Activated CD4-positive, alpha-beta memory T cell treated with anti-CD3 and anti-CD28 coated beads for 36 hours (primary cell): ENCODE data around the gene STH. TPM values are rescaled to one million over a fixed set of nuclear protein-coding genes. Genes with fewer than 3 reads are reported as not detected.

ENCODE experiments used
- CTCF ChIA-PET: fragments of 350-600 bp; sonication (Branson Sonifier 250); formaldehyde crosslinking; loops from one replicate; lab custom pipeline; 2021; ENCODE audit warnings: antibody characterized with exemption, inconsistent platforms; lab: Charles Lee
- POLR2A ChIA-PET: fragments of 350-600 bp; sonication (Branson Sonifier 250); formaldehyde crosslinking; loops from one replicate; lab custom pipeline; 2021; ENCODE audit warnings: antibody characterized with exemption; lab: Charles Lee
- DNase-seq: peaks from one replicate; pipeline ENCODE4 v3.0.0-alpha.2; 2020
- H3K27ac Mint-ChIP-seq: one replicate; pipeline ENCODE4 v1.8.0; 2021; ENCODE audit warnings: mixed read lengths
- H3K27me3 Mint-ChIP-seq: one replicate; pipeline ENCODE4 v1.8.0; 2021; ENCODE audit warnings: mixed read lengths
- H3K36me3 Mint-ChIP-seq: one replicate; pipeline ENCODE4 v1.8.0; 2021; ENCODE audit warnings: mixed read lengths
- H3K4me1 Mint-ChIP-seq: one replicate; pipeline ENCODE4 v1.8.0; 2021; ENCODE audit warnings: low read depth, mixed read lengths
- H3K4me3 Mint-ChIP-seq: one replicate; pipeline ENCODE4 v1.8.0; 2021; ENCODE audit warnings: mild to moderate bottlenecking, mixed read lengths
- H3K9me3 Mint-ChIP-seq: one replicate; pipeline ENCODE4 v1.8.0; 2021; ENCODE audit warnings: mixed read lengths
- intact Hi-C: fragments of 100-400 bp; cut with micrococcal nuclease; formaldehyde crosslinking; loops from one replicate; pipeline ENCODE4 v1.15.1; 2023
- total RNA-seq, 2 experiments: library from RNA; stranded (reverse); gene quantifications; one replicate each; pipeline ENCODE4 v1.2.3, GENCODE V29; 2021

The STH gene
- total RNA-seq, 2 experiments from 2014 or later: not detected

- DNase-seq: no peak
- ChIA-PET POLR2A (no interaction called here), CTCF (interaction anchor here (0.7 kb wide), 1 partner anchor 69 kb away, joined by 3 read pairs; no protein-coding TSS in a partner anchor)
- H3K27ac Mint-ChIP-seq: no peak overlapping the region
- no peaks in the 10 kb centered on the region for H3K36me3 Mint-ChIP-seq
- no peaks in the 10 kb centered on the region for H3K4me1 Mint-ChIP-seq
- intact Hi-C loops: no loop called here
- H3K9me3 Mint-ChIP-seq: no peaks in the 10 kb centered on the region
- H3K4me3 Mint-ChIP-seq: no peak overlapping the region
- no peaks in the 10 kb centered on the region for H3K27me3 Mint-ChIP-seq
Measured at GRCh38 chr17:45958994-45959665, 39.9 kb upstream of the STH start.

- Mint-ChIP-seq H3K9me3 (no peaks in the 10 kb centered on the region), H3K36me3 (no peaks in the 10 kb centered on the region), H3K4me3 (no peak overlapping the region), H3K27me3 (no peaks in the 10 kb centered on the region), H3K27ac (no peak overlapping the region), H3K4me1 (no peaks in the 10 kb centered on the region)
- POLR2A ChIA-PET: no interaction called here
- intact Hi-C loops: no loop called here
- CTCF ChIA-PET: no interaction called here
- DNase-seq: no peak
Measured at GRCh38 chr17:45960311-45960710, 38.7 kb upstream of the STH start.

- DNase-seq: no peak
- intact Hi-C loops: no loop called here
- peaks cover 1% of the 10 kb centered on the region for H3K27me3 Mint-ChIP-seq
- H3K4me1 Mint-ChIP-seq: no peaks in the 10 kb centered on the region
- H3K4me3 Mint-ChIP-seq: no peak overlapping the region
- ChIA-PET CTCF (no interaction called here), POLR2A (no interaction called here)
- H3K9me3 Mint-ChIP-seq: no peaks in the 10 kb centered on the region
- no peaks in the 10 kb centered on the region for H3K36me3 Mint-ChIP-seq
- H3K27ac Mint-ChIP-seq: no peak overlapping the region
Measured at GRCh38 chr17:45961206-45961605, 37.8 kb upstream of the STH start.

- Mint-ChIP-seq H3K4me3 (no peak overlapping the region), H3K27me3 (peaks cover 1% of the 10 kb centered on the region), H3K9me3 (no peaks in the 10 kb centered on the region), H3K27ac (no peak overlapping the region), H3K36me3 (no peaks in the 10 kb centered on the region), H3K4me1 (no peaks in the 10 kb centered on the region)
- DNase-seq: no peak
- ChIA-PET POLR2A (no interaction called here), CTCF (interaction anchor here (0.8 kb wide), 1 partner anchor 13 kb away, joined by 3 read pairs; no protein-coding TSS in a partner anchor)
- intact Hi-C loops: no loop called here
Measured at GRCh38 chr17:45962221-45962972, 36.7 kb upstream of the STH start.

GRCh38 chr17:45963283-45963682 lies 35.8 kb upstream of the STH start:
- CTCF ChIA-PET: interaction anchor here (0.8 kb wide), 1 partner anchor 14 kb away, joined by 3 read pairs; no protein-coding TSS in a partner anchor
- POLR2A ChIA-PET: no interaction called here
- Mint-ChIP-seq H3K27ac (no peak overlapping the region), H3K4me3 (no peak overlapping the region), H3K36me3 (no peaks in the 10 kb centered on the region), H3K4me1 (no peaks in the 10 kb centered on the region), H3K27me3 (peaks cover 7% of the 10 kb centered on the region), H3K9me3 (no peaks in the 10 kb centered on the region)
- intact Hi-C loops: no loop called here
- DNase-seq: no peak

- ChIA-PET CTCF (no interaction called here), POLR2A (no interaction called here)
- Mint-ChIP-seq H3K9me3 (no peaks in the 10 kb centered on the region), H3K4me1 (no peaks in the 10 kb centered on the region), H3K27ac (no peak overlapping the region), H3K27me3 (peaks cover 7% of the 10 kb centered on the region), H3K36me3 (no peaks in the 10 kb centered on the region), H3K4me3 (no peak overlapping the region)
- intact Hi-C loops: no loop called here
- DNase-seq: no peak
Measured at GRCh38 chr17:45963889-45964288, 35.2 kb upstream of the STH start.

- Mint-ChIP-seq H3K36me3 (no peaks in the 10 kb centered on the region), H3K27ac (no peak overlapping the region), H3K9me3 (no peaks in the 10 kb centered on the region), H3K4me3 (no peak overlapping the region), H3K27me3 (peaks cover 8% of the 10 kb centered on the region), H3K4me1 (no peaks in the 10 kb centered on the region)
- POLR2A ChIA-PET: no interaction called here
- CTCF ChIA-PET: no interaction called here
- intact Hi-C loops: no loop called here
- no peak for DNase-seq
Measured at GRCh38 chr17:45964634-45965033, 34.4 kb upstream of the STH start.

GRCh38 chr17:45965812-45966211 lies 33.2 kb upstream of the STH start:
- DNase-seq: no peak
- CTCF ChIA-PET: no interaction called here
- Mint-ChIP-seq H3K36me3 (no peaks in the 10 kb centered on the region), H3K9me3 (no peaks in the 10 kb centered on the region), H3K27me3 (peaks cover 12% of the 10 kb centered on the region), H3K4me3 (no peak overlapping the region), H3K4me1 (no peaks in the 10 kb centered on the region), H3K27ac (no peak overlapping the region)
- intact Hi-C loops: no loop called here
- POLR2A ChIA-PET: no interaction called here

GRCh38 chr17:45966606-45967280 lies 32.3 kb upstream of the STH start:
- POLR2A ChIA-PET: no interaction called here
- Mint-ChIP-seq H3K4me1 (no peaks in the 10 kb centered on the region), H3K9me3 (no peaks in the 10 kb centered on the region), H3K36me3 (no peaks in the 10 kb centered on the region), H3K27ac (no peak overlapping the region), H3K27me3 (peaks cover 12% of the 10 kb centered on the region), H3K4me3 (no peak overlapping the region)
- no peak for DNase-seq
- CTCF ChIA-PET: interaction anchor here (1.4 kb wide), 1 partner anchor 17 kb away, joined by 6 read pairs; no protein-coding TSS in a partner anchor
- intact Hi-C loops: no loop called here

- H3K9me3 Mint-ChIP-seq: peaks cover 2% of the 10 kb centered on the region
- no peak for DNase-seq
- ChIA-PET CTCF (interaction anchor here (1.4 kb wide), 1 partner anchor 18 kb away, joined by 6 read pairs; no protein-coding TSS in a partner anchor), POLR2A (no interaction called here)
- no peak overlapping the region for H3K27ac Mint-ChIP-seq
- H3K36me3 Mint-ChIP-seq: no peaks in the 10 kb centered on the region
- H3K4me3 Mint-ChIP-seq: no peak overlapping the region
- no peaks in the 10 kb centered on the region for H3K4me1 Mint-ChIP-seq
- intact Hi-C loops: no loop called here
- H3K27me3 Mint-ChIP-seq: peaks cover 12% of the 10 kb centered on the region
Measured at GRCh38 chr17:45967378-45967777, 31.7 kb upstream of the STH start.

GRCh38 chr17:45968732-45969131 lies 30.3 kb upstream of the STH start:
- Mint-ChIP-seq H3K27me3 (peaks cover 14% of the 10 kb centered on the region), H3K4me1 (no peaks in the 10 kb centered on the region), H3K9me3 (peaks cover 4% of the 10 kb centered on the region), H3K36me3 (no peaks in the 10 kb centered on the region), H3K4me3 (no peak overlapping the region), H3K27ac (no peak overlapping the region)
- intact Hi-C loops: no loop called here
- no peak for DNase-seq
- ChIA-PET CTCF (no interaction called here), POLR2A (no interaction called here)

GRCh38 chr17:45969726-45970125 lies 29.3 kb upstream of the STH start:
- H3K9me3 Mint-ChIP-seq: peaks cover 4% of the 10 kb centered on the region
- no peaks in the 10 kb centered on the region for H3K4me1 Mint-ChIP-seq
- H3K27me3 Mint-ChIP-seq: peaks cover 14% of the 10 kb centered on the region
- intact Hi-C loops: no loop called here
- POLR2A ChIA-PET: no interaction called here
- CTCF ChIA-PET: no interaction called here
- H3K27ac Mint-ChIP-seq: no peak overlapping the region
- no peak for DNase-seq
- H3K36me3 Mint-ChIP-seq: no peaks in the 10 kb centered on the region
- no peak overlapping the region for H3K4me3 Mint-ChIP-seq
